NOMO-1 treated with DMSO at 0.1 percent for 48 hours (cell line): ENCODE results near the gene REM2.
A peak's percentile ranks its signal among the peaks of the same experiment; 100 is the strongest.
"Not testable (repeated sequence)": the region's sequence is repeated elsewhere in the genome, so short reads cannot be mapped to it uniquely, and the experiment has no call there.

ENCODE experiments used
- DNase-seq: peaks from one replicate; lab custom pipeline; 2025; ENCODE audit not compliant: unreplicated experiment; lab: John Stamatoyannopoulos, UW

Gene REM2

DNA sequence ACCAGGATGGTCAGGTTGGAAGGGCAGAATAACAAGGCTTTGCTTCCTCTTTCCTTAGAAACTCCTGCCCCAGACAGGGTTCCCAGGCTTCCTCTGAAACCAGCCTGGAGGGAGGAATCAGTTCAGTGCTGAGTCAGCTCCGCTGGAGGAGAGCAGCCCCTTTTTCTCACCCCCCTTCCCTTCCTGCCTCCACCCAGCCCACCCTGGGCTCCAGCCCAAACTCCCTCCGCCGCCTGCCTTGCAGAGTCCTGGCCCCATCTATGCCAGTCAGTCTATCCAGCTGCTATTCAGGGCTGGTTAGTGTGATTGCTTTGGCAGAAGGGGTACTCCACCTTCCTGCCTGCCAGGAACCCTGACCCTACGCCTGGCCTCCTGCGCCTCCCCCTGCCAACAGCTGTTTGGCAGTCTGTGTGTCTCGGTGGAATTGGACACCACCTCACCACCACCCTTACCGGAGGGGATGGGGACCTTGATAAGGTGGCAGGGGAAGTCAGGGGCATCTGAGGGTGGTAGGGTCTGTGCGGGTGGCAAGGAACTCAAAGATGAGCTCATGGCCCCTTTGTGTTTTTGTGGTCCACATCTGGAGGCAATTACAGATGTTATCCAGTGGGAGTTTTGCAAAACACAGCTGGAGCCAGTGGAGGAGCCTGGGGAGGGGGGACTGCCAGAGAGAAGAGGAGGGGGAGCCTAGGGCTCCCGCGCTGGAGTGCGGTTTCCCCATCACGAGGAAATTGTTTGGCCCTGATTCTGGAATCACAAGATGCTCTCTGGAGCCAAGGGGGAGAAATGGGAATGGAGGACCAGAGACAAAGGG, 34.5 kb upstream of the REM2 start:
- DNase-seq = no peak

- DNase-seq = no peak
These were observed 33.7 kb upstream of the REM2 start for GRCh38 chr14:22849212-22849819.

- DNase-seq = peak; percentile 60
These were observed 31.9 kb upstream of the REM2 start for GRCh38 chr14:22850944-22851764.

DNA sequence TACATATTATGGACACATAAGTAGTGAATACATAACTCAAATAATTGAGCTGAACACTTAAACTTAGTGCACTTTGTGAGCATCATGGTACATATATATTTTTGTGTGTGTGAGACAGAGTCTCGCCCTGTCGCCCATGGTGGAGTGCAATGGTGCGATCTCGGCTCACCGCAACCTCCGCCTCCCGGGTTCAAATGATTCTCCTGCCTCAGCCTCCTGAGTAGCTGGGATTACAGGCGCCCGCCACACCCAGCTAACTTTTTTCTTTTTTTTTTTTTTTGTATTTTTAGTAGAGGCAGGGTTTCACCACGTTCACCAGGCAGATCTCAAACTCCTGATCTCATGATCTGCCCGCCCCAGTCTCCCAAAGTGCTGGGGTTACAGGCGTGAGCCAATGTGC, 30.8 kb upstream of the REM2 start:
- DNase-seq = not testable (repeated sequence)

DNA sequence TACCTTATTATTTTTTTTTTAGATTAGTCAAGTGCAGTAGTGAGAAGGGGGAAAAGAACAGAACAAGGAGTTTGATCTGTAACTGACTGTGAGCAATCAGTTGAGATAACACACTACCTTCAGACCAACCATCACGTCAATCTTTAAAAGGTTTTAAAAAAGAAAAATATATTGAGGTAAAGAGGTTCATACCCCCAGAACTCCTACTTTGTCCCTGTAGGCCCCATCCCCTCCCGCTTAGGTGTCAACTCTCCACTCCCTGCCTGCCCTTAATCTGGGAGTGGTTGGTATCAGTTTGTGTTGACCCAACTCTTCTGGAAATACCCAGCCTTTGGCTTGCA, 30.5 kb upstream of the REM2 start:
- DNase-seq = no peak

- peak; percentile 65 for DNase-seq
These were observed 29.9 kb upstream of the REM2 start for GRCh38 chr14:22852940-22853767.

DNA sequence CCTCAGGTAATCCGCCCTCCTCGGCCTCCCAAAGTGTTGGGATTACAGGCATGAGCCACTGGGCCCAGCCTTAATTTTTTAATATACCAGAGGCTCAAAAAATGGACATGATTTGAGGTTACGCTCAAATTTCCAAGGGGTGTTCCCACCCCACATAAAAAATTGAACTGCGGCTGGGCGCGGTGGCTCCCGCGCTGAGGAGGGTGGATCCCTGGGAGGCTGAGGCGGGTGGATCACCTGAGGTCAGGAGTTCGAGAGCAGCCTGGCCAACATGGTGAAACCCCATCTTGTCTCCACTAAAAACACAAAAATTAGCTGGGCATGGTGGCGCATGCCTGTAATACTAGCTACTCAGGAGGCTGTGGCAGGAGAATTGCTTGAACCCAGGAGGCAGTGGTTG, 28.7 kb upstream of the REM2 start:
- not testable (repeated sequence) for DNase-seq

DNA sequence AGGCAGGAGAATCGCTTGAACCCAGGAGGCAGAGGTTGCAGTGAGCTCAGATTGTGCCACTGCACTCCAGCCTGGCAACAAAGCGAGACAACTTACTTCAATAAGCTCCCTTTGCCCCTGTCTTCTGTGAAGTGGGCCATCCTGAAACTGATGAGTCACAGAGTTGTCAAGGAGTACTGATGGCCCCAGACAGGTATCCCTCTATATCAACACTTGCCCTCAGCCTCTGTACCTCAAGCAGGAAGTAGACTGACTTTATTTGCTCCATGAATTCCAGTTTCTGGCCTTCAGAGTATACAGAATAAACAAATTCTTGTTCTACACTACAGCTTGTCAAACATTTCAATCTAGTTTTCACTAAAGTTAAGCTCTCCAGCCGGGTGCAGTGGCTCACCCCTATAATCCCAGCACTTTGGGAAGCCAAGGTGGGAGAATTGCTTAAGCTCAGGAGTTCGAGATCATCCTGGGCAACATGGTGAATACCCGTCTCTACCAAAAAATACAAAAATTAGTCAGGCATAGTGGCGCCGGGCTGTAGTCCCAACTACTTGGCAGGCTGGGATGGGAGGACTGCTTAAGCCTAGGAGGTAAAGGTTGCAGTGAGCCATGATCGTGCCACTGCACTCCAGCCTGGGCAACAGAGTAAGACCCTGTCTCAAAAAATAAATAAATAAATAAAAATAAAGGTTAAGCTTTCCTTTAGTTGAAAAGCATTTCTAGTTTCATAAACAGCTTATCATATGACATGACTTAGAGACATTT, 27.9 kb upstream of the REM2 start:
- DNase-seq = no peak

- no peak for DNase-seq
These were observed 26.6 kb upstream of the REM2 start for GRCh38 chr14:22856428-22856827.

GRCh38 chr14:22860377-22860776, 22.6 kb upstream of the REM2 start:
- not testable (repeated sequence) for DNase-seq

GRCh38 chr14:22861651-22862050, 21.4 kb upstream of the REM2 start:
- no peak for DNase-seq

DNA sequence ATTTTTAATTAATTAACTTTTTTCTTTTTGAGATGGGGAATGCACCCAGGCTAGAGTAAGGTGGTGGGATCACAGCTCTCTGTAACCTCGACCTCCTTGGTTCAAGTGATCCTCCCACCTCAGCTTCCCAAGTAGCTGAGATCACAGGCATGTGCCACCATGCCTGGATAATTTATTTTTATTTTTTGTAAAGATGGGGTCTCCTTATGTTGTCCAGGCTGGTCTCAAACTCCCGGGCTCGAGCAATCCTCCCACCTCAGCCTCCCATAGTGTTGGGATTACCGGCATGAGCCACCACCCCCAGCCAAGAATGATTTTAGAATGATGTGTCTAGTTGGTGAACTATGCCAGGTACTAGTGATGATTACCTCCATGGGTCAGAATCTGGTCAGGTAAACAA, 18.0 kb upstream of the REM2 start:
- no peak for DNase-seq

DNA sequence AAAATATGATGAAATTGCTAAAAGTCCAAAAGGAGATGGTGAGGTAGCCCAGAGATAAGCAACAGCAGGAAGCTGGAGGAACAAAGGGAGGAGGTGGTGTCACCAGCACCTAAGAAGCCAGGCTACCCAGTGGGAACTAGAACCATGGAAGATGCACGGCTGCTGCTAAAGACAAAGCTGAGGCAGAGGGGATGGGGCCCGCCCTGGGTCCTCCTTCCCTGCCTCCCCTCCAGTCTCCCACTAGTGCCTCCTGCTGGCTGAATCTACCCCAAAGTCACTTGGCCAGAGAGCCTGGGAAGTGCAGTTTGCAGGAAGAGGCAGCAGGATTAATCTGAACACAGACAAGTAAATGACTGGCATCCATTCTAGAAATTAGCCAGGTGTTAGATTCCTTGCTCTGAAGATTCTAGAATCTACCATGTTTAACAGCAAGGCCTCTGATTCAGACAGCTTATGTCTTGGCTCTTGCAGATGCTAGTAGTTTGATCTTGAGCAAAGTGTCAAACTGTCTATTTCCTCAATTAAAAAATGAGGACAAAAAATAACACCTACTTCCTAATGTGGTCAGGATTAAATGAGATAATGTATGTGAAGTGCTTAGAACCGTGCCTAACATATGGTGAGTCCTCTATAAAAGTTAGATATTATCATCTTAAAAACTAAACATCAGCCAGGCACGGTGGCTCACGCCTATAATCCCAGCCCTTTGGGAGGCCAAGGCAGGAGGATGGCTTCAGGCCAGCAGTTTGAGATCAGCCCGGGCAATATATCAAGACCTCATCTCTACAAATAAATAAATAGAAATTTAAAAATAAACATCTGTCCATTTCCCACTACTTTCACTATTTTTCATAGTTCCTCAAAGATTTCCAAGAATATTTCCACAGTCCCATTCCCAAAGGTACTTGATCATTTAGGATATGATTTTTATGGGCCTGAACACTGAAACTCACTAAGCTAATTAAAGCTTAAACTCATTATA, 17.3 kb upstream of the REM2 start:
- no peak for DNase-seq

- DNase-seq = no peak
These were observed 16.1 kb upstream of the REM2 start for GRCh38 chr14:22866874-22867273.

DNA sequence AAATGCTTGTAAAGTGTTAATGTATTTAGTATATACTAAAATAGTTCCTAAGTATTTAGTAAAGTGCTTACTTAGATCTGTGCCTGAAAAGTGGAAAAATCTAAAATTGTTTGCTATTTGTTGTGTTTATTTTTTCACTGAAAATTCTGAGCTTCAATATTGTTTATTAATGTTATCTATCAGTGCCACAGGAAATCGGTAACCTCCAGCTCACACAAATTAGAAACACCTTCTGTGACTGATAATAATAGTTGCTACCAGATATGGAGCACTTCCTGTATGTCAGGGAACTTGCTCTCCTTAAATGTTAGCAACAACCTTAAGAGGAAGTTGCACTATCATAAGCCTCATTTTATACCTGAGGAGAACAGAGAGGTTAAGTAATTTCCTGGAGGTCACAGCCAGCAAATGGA, 12.2 kb upstream of the REM2 start:
- DNase-seq = peak; percentile 86

- DNase-seq = peak; percentile 84
These were observed 11.6 kb upstream of the REM2 start, which contains the start of gene LRP10 for GRCh38 chr14:22871224-22872032. TSS of gene LRP10 (plus strand) at chr14:22871740. CDS start at chr14:22872304, 564 bp downstream.

DNA sequence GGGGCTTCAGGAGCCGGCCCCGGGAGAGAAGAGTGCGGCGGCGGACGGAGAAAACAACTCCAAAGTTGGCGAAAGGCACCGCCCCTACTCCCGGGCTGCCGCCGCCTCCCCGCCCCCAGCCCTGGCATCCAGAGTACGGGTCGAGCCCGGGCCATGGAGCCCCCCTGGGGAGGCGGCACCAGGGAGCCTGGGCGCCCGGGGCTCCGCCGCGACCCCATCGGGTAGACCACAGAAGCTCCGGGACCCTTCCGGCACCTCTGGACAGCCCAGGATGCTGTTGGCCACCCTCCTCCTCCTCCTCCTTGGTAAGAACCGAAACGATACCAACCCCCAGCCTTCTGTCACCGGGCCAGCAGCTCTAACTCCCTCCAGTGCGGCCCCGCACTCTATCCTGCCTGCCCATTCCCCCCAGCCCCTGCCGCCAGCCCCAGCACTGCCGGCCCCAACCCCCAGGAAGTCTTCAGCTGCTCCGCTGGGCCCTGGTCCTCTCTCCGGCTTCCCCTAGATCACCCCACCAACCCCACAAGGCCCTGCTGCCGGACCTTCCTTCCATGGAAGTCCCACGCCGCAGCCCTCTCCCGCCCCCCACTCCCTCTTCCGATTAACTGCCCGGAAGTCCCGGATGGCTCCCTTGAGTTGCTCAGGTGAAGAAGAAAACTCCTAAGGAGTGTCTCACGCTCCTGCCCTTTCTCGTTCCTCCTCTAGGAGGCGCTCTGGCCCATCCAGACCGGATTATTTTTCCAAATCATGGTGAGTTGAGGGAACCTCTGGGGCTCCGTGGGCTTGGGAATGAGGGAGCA, 10.8 kb upstream of the REM2 start:
- DNase-seq = peak; percentile 57
